ENCODE data around the gene PRIM2.

- TF ChIP-seq CTCF (conservative IDR thresholded peaks at IDR 0.05 in 1 of 2, IDR thresholded peaks at IDR 0.05 in 1 of 2; ENCODE audit: low read depth in 1 of 2, low read length in 2 of 2) (peak in 1 of 2 donors; percentile 12), EZH2 (IDR thresholded peaks at IDR 0.05; ENCODE audit: low read length, missing control alignments) (no peak)
These were observed 3.5 kb upstream of the PRIM2 start for GRCh38 chr6:57313711-57314471.

Data from fibroblast of lung (primary cell).